GM19328 (cell line): ENCODE data around the gene MED29.

Experiments
- ATAC-seq: cut with Tn5 transposase; IDR thresholded peaks from one replicate; pipeline ENCODE4 v1.9.1; 2021; ENCODE audit warnings: mild to moderate bottlenecking, moderate library complexity; ENCODE audit not compliant: unreplicated experiment

The MED29 gene

GRCh38 chr19:39397360-39398296 is 6.5 kb downstream of the MED29 start:
- ATAC-seq = no peak

- no peak for ATAC-seq
Measured at GRCh38 chr19:39398297-39398864, 7.2 kb downstream of the MED29 start.

- ATAC-seq = no peak
Measured at GRCh38 chr19:39399668-39400050, 8.5 kb downstream of the MED29 start.

GRCh38 chr19:39400061-39400460 is 8.9 kb downstream of the MED29 start:
- no peak for ATAC-seq

- ATAC-seq = no peak
Measured at GRCh38 chr19:39401070-39401548, 9.9 kb downstream of the MED29 start.

- no peak for ATAC-seq
Measured at GRCh38 chr19:39401549-39402345, 10.6 kb downstream of the MED29 start.

- no peak for ATAC-seq
Measured at GRCh38 chr19:39402346-39403300, 11.4 kb downstream of the MED29 start.

GRCh38 chr19:39403331-39404312 is 12.4 kb downstream of the MED29 start:
- no peak for ATAC-seq

GRCh38 chr19:39405261-39405957 is 14.2 kb downstream of the MED29 start:
- ATAC-seq = no peak

GRCh38 chr19:39405958-39406655 is 14.9 kb downstream of the MED29 start:
- no peak for ATAC-seq

- no peak for ATAC-seq
Measured at GRCh38 chr19:39406656-39407409, 15.7 kb downstream of the MED29 start, which contains the start of gene ZFP36. Gene ZFP36 (plus strand): TSS chr19:39406847. CDS start chr19:39406905, 58 bp downstream.

- ATAC-seq = no peak
Measured at GRCh38 chr19:39407410-39407659, 16.2 kb downstream of the MED29 start.

GRCh38 chr19:39407660-39408391 is 16.6 kb downstream of the MED29 start:
- ATAC-seq = no peak

GRCh38 chr19:39408392-39409207 is 17.4 kb downstream of the MED29 start:
- ATAC-seq = no peak

GRCh38 chr19:39409208-39410016 is 18.2 kb downstream of the MED29 start:
- ATAC-seq = no peak
